Thyroid gland (tissue), 4 donors: Measurements from ENCODE around the gene NR4A3. TPM values are rescaled to one million over a fixed set of nuclear protein-coding genes. Genes with fewer than 3 reads are reported as not detected.

Experiments used
- DNase-seq, 2 donors: peaks; one replicate each; pipeline ENCODE4 v3.0.0-alpha.2; 2019
- H3K27ac ChIP-seq, 3 donors: fragments of 200-600 bp; sonication (generic); 1 replicate in 2 of 3; 2 replicates in 1 of 3; pipeline ENCODE4 v1.5.1; 2016 to 2019; ENCODE audit warnings: mild to moderate bottlenecking in 1 of 3, moderate library complexity in 1 of 3
- H3K27me3 ChIP-seq: fragments of 200-600 bp; sonication (generic); one replicate; pipeline ENCODE4 v1.5.1; 2019
- H3K36me3 ChIP-seq, 2 donors: fragments of 200-600 bp; sonication (generic); one replicate each; pipeline ENCODE4 v1.5.1; 2016 to 2019
- H3K4me1 ChIP-seq, 2 donors: fragments of 200-600 bp; sonication (generic); one replicate each; pipeline ENCODE4 v1.5.1; 2017 to 2019
- H3K4me3 ChIP-seq, 3 donors: fragments of 200-600 bp; sonication (generic); replicated peaks in 1 of 3; 1 replicate in 2 of 3; 2 replicates in 1 of 3; pipeline ENCODE4 v1.5.1; 2016; ENCODE audit warnings: mild to moderate bottlenecking in 1 of 3
- H3K9me3 ChIP-seq: fragments of 200-600 bp; sonication (generic); one replicate; pipeline ENCODE4 v1.5.1; 2017
- CTCF ChIP-seq, 6 experiments: fragments of 200-600 bp in 3 of 6; fragments of 450-650 bp in 3 of 6; sonication (generic) in 3 of 6; IDR thresholded peaks; one replicate each; pipeline ENCODE4 v1.5.1; 2016 to 2019; ENCODE audit warnings: antibody characterized with exemption in 6 of 6, mild to moderate bottlenecking in 2 of 6, inconsistent platforms in 1 of 6, moderate library complexity in 1 of 6
- POLR2A ChIP-seq, 2 donors: fragments of 450-650 bp; IDR thresholded peaks; one replicate each; pipeline ENCODE4 v1.6.1; 2017; ENCODE audit warnings: antibody characterized with exemption in 2 of 2, mild to moderate bottlenecking in 2 of 2, moderate library complexity in 1 of 2
- WGBS, 2 donors: methylation state at CpG; one replicate each; pipeline ENCODE4 v1.1.5; 2017; 5-methylcytosine and 5-hydroxymethylcytosine counted together
- intact Hi-C: fragments of 100-400 bp; cut with DNase I; formaldehyde crosslinking; loops from one replicate; pipeline ENCODE4 v1.15.1; 2023
- total RNA-seq, 4 donors: library from RNA; depleted of rRNA; stranded (reverse); fragments of >200 nt; gene quantifications; one replicate each; pipeline ENCODE4 v1.2.3, GENCODE V29; 2016

The NR4A3 gene
- total RNA-seq, 4 donors from 2014 or later, result 1.7 to 4.8 (median 2.3) TPM

- TF ChIP-seq CTCF (IDR thresholded peaks at IDR 0.05), result no peak
- TF ChIP-seq POLR2A (IDR thresholded peaks at IDR 0.05), result no peak
- intact Hi-C loops, result no loop called here
- H3K27ac ChIP-seq, result no peak overlapping the region
- peak; percentile 31 to 34 for DNase-seq
- WGBS, 2 donors, result 88 to 94% methylated on average over 2 of the region's 2 CpGs
- peaks cover 0 to 4% of the 10 kb centered on the region in 2 donors for H3K4me1 ChIP-seq
- H3K36me3 ChIP-seq, result no peaks in the 10 kb centered on the region
- no peaks in the 10 kb centered on the region for H3K9me3 ChIP-seq
- H3K27me3 ChIP-seq, result no peaks in the 10 kb centered on the region
- H3K4me3 ChIP-seq, result no peak overlapping the region
Measured at GRCh38 chr9:99896119-99896518, 74.4 kb downstream of the NR4A3 start.

- H3K4me1 ChIP-seq, result peaks cover 5 to 9% of the 10 kb centered on the region in 2 donors
- WGBS, 2 donors, result 74 to 87% methylated on average over 1 of the region's 1 CpG
- H3K36me3 ChIP-seq, result no peaks in the 10 kb centered on the region
- DNase-seq, result no peak
- H3K27me3 ChIP-seq, result no peaks in the 10 kb centered on the region
- no peak overlapping the region for H3K4me3 ChIP-seq
- no peak overlapping the region for H3K27ac ChIP-seq
- TF ChIP-seq CTCF (IDR thresholded peaks at IDR 0.05), result no peak
- TF ChIP-seq POLR2A (IDR thresholded peaks at IDR 0.05), result no peak
- H3K9me3 ChIP-seq, result no peaks in the 10 kb centered on the region
- intact Hi-C loops, result loop anchor here (5.0 kb wide), 1 partner anchor 76 kb away; no protein-coding TSS in a partner anchor
Measured at GRCh38 chr9:99903393-99903792, 81.7 kb downstream of the NR4A3 start.

- Histone ChIP-seq H3K27ac (peak overlapping the region; percentile 88 to 99 (median 98)), H3K36me3 (no peaks in the 10 kb centered on the region), H3K27me3 (no peaks in the 10 kb centered on the region), H3K4me3 (peak overlapping the region in 2 of 3 donors; percentile 57 to 83), H3K4me1 (peaks cover 9% of the 10 kb centered on the region in 2 donors), H3K9me3 (no peaks in the 10 kb centered on the region)
- 24 to 26% methylated on average over 9 of the region's 9 CpGs for WGBS, 2 donors
- intact Hi-C loops, result loop anchor here (5.0 kb wide), 2 partner anchors 89 to 191 kb away; partner anchors contain the start of genes ERP44 and INVS
- TF ChIP-seq POLR2A (IDR thresholded peaks at IDR 0.05), result no peak
- no peak for TF ChIP-seq CTCF (IDR thresholded peaks at IDR 0.05)
- peak; percentile 21 to 26 for DNase-seq
Measured at GRCh38 chr9:99905833-99906402, 84.2 kb downstream of the NR4A3 start.

- Histone ChIP-seq H3K27ac (peak within 1 kb of the TSS; percentile 88 to 99 (median 98)), H3K4me1 (peaks cover 9% of the 10 kb centered on the region in 2 donors), H3K27me3 (no peaks in the 10 kb centered on the region), H3K9me3 (no peaks in the 10 kb centered on the region), H3K4me3 (peak within 1 kb of the TSS; percentile 57 to 88 (median 83)), H3K36me3 (no peaks in the 10 kb centered on the region)
- peak; percentile 78 for DNase-seq
- WGBS, 2 donors, result 0% methylated on average over 35 to 41 of the region's 76 CpGs
- TF ChIP-seq POLR2A (IDR thresholded peaks at IDR 0.05), result peak; percentile 44 to 84
- TF ChIP-seq CTCF (IDR thresholded peaks at IDR 0.05), result no peak
- intact Hi-C loops, result loop anchor here (5.0 kb wide), 2 partner anchors 89 to 191 kb away; partner anchors contain the start of genes ERP44 and INVS
Measured at GRCh38 chr9:99906403-99907207, 84.9 kb downstream of the NR4A3 start, which contains the start of gene STX17. Gene STX17 (plus strand): TSS chr9:99906654. CDS start chr9:99915240, 8,586 bp downstream.
